Caco-2 (cell line): ENCODE data around the gene ATP8A1. TPM values are rescaled to one million over a fixed set of nuclear protein-coding genes. Genes with fewer than 3 reads are reported as not detected.
"Not testable (repeated sequence)": the region's sequence is repeated elsewhere in the genome, so short reads cannot be mapped to it uniquely, and the experiment has no call there.

ENCODE experiments used
- BruUV-seq: library from RNA; stranded (reverse); fragments of 400-500 nt; replicated peaks from 2 replicates; lab custom pipeline; 2021; lab: Mats Ljungman, UMichigan
- CTCF ChIA-PET: fragments of 300-600 bp; sonication (Branson Sonifier 250); formaldehyde crosslinking; loops from one replicate; lab custom pipeline; 2022; ENCODE audit warnings: antibody characterized with exemption; lab: Charles Lee
- POLR2A ChIA-PET: fragments of 300-600 bp; sonication (Branson Sonifier 250); formaldehyde crosslinking; loops from one replicate; lab custom pipeline; 2022; ENCODE audit warnings: antibody characterized with exemption; lab: Charles Lee
- DNase-seq, 2 experiments: peaks; one replicate each; pipeline versions ENCODE4 v3.0.0 to v3.0.0-alpha.2; 2020 to 2022
- H3K27me3 ChIP-seq: replicated peaks from 2 replicates; pipeline ENCODE4 v1.6.0; 2011; ENCODE audit warnings: low read length; ENCODE audit not compliant: control insufficient read depth, insufficient read depth
- H3K36me3 ChIP-seq: 2 replicates; pipeline ENCODE4 v1.5.1; 2011; ENCODE audit warnings: low read length; ENCODE audit not compliant: control insufficient read depth, insufficient read depth
- H3K4me1 ChIP-seq: fragments of 250-450 bp; sonication (Bioruptor Pico); 2 replicates; pipeline ENCODE4 v1.5.1; 2020; ENCODE audit warnings: mild to moderate bottlenecking
- H3K4me3 ChIP-seq: 2 replicates; pipeline ENCODE4 v1.5.1; 2011; ENCODE audit warnings: low read depth, mild to moderate bottlenecking, control low read depth, low read length
- H3K9me3 ChIP-seq: fragments of 250-450 bp; sonication (Bioruptor Pico); 2 replicates; pipeline ENCODE4 v1.5.1; 2020; ENCODE audit warnings: mild to moderate bottlenecking, moderate library complexity
- H3K27ac Mint-ChIP-seq: one replicate; pipeline ENCODE4 v1.8.0; 2022; ENCODE audit warnings: mixed read lengths; ENCODE audit not compliant: unreplicated experiment
- H3K27me3 Mint-ChIP-seq: one replicate; pipeline ENCODE4 v1.8.0; 2022; ENCODE audit warnings: mixed read lengths; ENCODE audit not compliant: insufficient read depth, unreplicated experiment
- H3K36me3 Mint-ChIP-seq: one replicate; pipeline ENCODE4 v1.8.0; 2022; ENCODE audit warnings: mild to moderate bottlenecking, mixed read lengths; ENCODE audit not compliant: insufficient read depth, unreplicated experiment
- H3K4me1 Mint-ChIP-seq: one replicate; pipeline ENCODE4 v1.8.0; 2022; ENCODE audit warnings: low read depth, mixed read lengths; ENCODE audit not compliant: unreplicated experiment
- H3K4me3 Mint-ChIP-seq: one replicate; pipeline ENCODE4 v1.8.0; 2022; ENCODE audit warnings: mild to moderate bottlenecking, moderate library complexity, mixed read lengths; ENCODE audit not compliant: unreplicated experiment
- H3K9me3 Mint-ChIP-seq: one replicate; pipeline ENCODE4 v1.8.0; 2022; ENCODE audit warnings: mixed read lengths; ENCODE audit not compliant: unreplicated experiment
- intact Hi-C: fragments of 100-400 bp; cut with micrococcal nuclease; formaldehyde crosslinking; loops from one replicate; pipeline ENCODE4 v1.10.0; 2022; ENCODE audit not compliant: unreplicated experiment
- total RNA-seq: library from RNA; stranded (reverse); gene quantifications from 2 replicates; pipeline ENCODE4 v1.2.3, GENCODE V29; 2022
- TF ChIP-seq, protein P1 (sequence below), 2 experiments: fragments of 200-600 bp in 1 of 2; IDR thresholded peaks; 1 replicate in 1 of 2; 2 replicates in 1 of 2; pipeline versions ENCODE4 v1.5.1 to v1.8.0; 2011 to 2022; ENCODE audit warnings: antibody characterized with exemption in 1 of 2, control low read depth in 1 of 2, inconsistent platforms in 1 of 2, low read depth in 1 of 2, low read length in 1 of 2, mild to moderate bottlenecking in 1 of 2, moderate library complexity in 1 of 2; ENCODE audit not compliant: insufficient read depth in 1 of 2, severe bottlenecking in 1 of 2, unreplicated experiment in 1 of 2

The ATP8A1 gene
- total RNA-seq, 1 experiment from 2014 or later, result 9.3 TPM

DNA sequence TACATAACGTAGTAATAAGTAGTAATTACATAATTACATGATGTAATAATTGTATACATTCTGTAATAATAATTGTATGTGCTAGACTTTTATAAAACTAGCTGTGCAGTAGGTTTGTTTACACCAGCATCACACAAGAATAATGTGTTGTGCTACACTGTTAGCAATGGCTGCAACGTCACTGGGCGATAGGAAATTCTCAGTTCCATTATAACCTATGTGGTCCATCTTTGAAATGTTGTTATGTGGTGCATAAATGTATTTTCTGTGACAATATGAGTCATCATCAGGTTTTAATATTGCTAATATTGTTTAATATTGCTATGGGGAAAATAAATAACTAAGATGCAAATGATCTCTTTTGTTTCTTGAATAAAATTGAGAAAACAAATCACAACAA lies 46.0 kb upstream of the ATP8A1 start:
- no peaks in the 10 kb centered on the region for H3K36me3 ChIP-seq
- POLR2A ChIA-PET, result no interaction called here
- no TSS peak for BruUV-seq
- Mint-ChIP-seq H3K9me3 (no peaks in the 10 kb centered on the region), H3K27ac (no peak overlapping the region), H3K27me3 (peaks cover 4% of the 10 kb centered on the region), H3K36me3 (peaks cover 4% of the 10 kb centered on the region), H3K4me3 (no peak overlapping the region), H3K4me1 (no peaks in the 10 kb centered on the region)
- DNase-seq, result no peak
- CTCF ChIA-PET, result no interaction called here
- intact Hi-C loops, result no loop called here
- H3K4me1 ChIP-seq, result no peaks in the 10 kb centered on the region
- H3K4me3 ChIP-seq, result no peak overlapping the region
- no peaks in the 10 kb centered on the region for H3K27me3 ChIP-seq
- TF ChIP-seq, protein P1, sequence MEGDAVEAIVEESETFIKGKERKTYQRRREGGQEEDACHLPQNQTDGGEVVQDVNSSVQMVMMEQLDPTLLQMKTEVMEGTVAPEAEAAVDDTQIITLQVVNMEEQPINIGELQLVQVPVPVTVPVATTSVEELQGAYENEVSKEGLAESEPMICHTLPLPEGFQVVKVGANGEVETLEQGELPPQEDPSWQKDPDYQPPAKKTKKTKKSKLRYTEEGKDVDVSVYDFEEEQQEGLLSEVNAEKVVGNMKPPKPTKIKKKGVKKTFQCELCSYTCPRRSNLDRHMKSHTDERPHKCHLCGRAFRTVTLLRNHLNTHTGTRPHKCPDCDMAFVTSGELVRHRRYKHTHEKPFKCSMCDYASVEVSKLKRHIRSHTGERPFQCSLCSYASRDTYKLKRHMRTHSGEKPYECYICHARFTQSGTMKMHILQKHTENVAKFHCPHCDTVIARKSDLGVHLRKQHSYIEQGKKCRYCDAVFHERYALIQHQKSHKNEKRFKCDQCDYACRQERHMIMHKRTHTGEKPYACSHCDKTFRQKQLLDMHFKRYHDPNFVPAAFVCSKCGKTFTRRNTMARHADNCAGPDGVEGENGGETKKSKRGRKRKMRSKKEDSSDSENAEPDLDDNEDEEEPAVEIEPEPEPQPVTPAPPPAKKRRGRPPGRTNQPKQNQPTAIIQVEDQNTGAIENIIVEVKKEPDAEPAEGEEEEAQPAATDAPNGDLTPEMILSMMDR (IDR thresholded peaks at IDR 0.05; ENCODE audit: insufficient read depth in 1 of 2, low read depth in 1 of 2, low read length in 1 of 2, severe bottlenecking in 1 of 2, unreplicated experiment in 1 of 2), result no peak
- H3K9me3 ChIP-seq, result no peaks in the 10 kb centered on the region

DNA sequence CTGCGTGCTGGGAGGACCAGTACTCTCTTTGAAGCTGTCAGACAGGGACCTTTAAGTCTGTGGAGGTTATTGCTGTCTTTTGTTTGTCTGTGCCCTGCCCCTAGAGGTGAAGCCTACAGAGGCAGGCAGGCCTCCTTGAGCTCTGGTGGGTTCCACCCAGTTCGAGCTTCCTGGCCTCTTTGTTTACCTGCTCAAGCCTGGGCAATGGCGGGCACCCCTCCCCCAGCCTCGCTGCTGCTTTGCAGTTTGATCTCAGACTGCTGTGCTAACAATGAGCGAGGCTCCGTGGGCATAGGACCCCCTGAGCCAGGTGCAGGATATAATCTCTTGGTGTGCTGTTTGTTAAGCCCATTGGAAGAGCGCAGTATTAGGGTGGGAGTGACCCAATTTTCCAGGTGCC lies 44.9 kb upstream of the ATP8A1 start:
- POLR2A ChIA-PET, BruUV-seq, DNase-seq, H3K36me3 ChIP-seq, H3K4me1 Mint-ChIP-seq, CTCF ChIA-PET, H3K4me3 ChIP-seq, H3K9me3 ChIP-seq, H3K27me3 ChIP-seq, H3K27me3 Mint-ChIP-seq, H3K4me1 ChIP-seq, intact Hi-C loops, H3K27ac Mint-ChIP-seq, H3K9me3 Mint-ChIP-seq, H3K4me3 Mint-ChIP-seq, H3K36me3 Mint-ChIP-seq: not testable (repeated sequence)

DNA sequence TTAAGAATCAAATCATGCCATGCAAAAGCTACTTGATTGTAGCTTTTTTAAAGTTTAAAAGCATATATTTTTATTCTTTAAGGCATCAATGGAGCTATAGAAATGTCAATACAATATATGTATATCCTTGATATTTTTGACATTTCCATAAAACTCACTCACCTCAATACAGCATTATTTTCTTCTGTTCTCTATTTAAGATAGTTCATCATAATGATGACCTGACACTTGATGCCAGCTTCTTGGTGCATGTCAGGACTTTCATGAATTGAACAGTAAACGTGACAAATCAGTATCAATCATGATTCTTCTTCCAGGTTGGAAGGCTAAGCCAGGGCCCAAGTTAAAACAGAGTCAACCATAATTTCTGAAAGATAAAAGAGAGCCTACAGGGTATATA lies 33.6 kb upstream of the ATP8A1 start:
- CTCF ChIA-PET, result no interaction called here
- Mint-ChIP-seq H3K27me3 (peaks cover 5% of the 10 kb centered on the region), H3K27ac (no peak overlapping the region), H3K4me3 (no peak overlapping the region), H3K4me1 (no peaks in the 10 kb centered on the region), H3K36me3 (no peaks in the 10 kb centered on the region), H3K9me3 (no peaks in the 10 kb centered on the region)
- Histone ChIP-seq H3K4me1 (no peaks in the 10 kb centered on the region), H3K27me3 (no peaks in the 10 kb centered on the region), H3K36me3 (no peaks in the 10 kb centered on the region), H3K9me3 (no peaks in the 10 kb centered on the region), H3K4me3 (no peak overlapping the region)
- intact Hi-C loops, result no loop called here
- POLR2A ChIA-PET, result no interaction called here
- TF ChIP-seq, protein P1 (IDR thresholded peaks at IDR 0.05; ENCODE audit: insufficient read depth in 1 of 2, low read depth in 1 of 2, low read length in 1 of 2, severe bottlenecking in 1 of 2, unreplicated experiment in 1 of 2), result no peak
- no TSS peak for BruUV-seq
- no peak for DNase-seq

DNA sequence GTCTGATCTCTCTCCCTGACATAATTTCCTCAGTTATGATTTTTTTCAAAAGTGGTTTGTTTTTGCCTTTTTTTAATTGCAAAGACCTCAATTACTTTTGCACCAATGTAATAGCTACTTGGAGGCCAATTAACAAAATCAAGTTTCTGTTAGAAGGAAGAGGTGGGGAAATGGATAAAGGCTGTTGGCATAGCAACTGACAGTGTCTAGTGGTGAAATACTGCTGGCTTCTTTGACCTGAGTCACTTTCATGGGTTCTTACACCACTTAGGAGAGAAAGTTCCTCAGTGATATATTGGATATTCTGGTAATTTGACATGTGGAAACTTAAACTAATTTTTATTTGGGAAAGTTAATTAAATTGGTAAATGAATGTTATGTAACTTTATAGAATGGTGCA lies 26.5 kb upstream of the ATP8A1 start:
- no peak overlapping the region for H3K4me3 Mint-ChIP-seq
- H3K27ac Mint-ChIP-seq, result no peak overlapping the region
- Histone ChIP-seq H3K4me1 (no peaks in the 10 kb centered on the region), H3K4me3 (no peak overlapping the region), H3K36me3 (no peaks in the 10 kb centered on the region), H3K27me3 (no peaks in the 10 kb centered on the region), H3K9me3 (no peaks in the 10 kb centered on the region)
- no peaks in the 10 kb centered on the region for H3K36me3 Mint-ChIP-seq
- ChIA-PET POLR2A (no interaction called here), CTCF (no interaction called here)
- DNase-seq, result no peak
- BruUV-seq, result no TSS peak
- TF ChIP-seq, protein P1 (IDR thresholded peaks at IDR 0.05; ENCODE audit: insufficient read depth in 1 of 2, low read depth in 1 of 2, low read length in 1 of 2, severe bottlenecking in 1 of 2, unreplicated experiment in 1 of 2), result no peak
- H3K9me3 Mint-ChIP-seq, result no peaks in the 10 kb centered on the region
- H3K4me1 Mint-ChIP-seq, result no peaks in the 10 kb centered on the region
- intact Hi-C loops, result no loop called here
- peaks cover 9% of the 10 kb centered on the region for H3K27me3 Mint-ChIP-seq
